GM12878 (cell line): ENCODE data around the gene RASGRP2. TPM values are rescaled to one million over a fixed set of nuclear protein-coding genes. Genes with fewer than 3 reads are reported as not detected.

Experiments
- ATAC-seq: fragments of 200-7000 bp; cut with Tn5 transposase; 3 replicates; pipeline ENCODE4 v1.9.1; 2020; ENCODE audit warnings: mild to moderate bottlenecking, moderate library complexity
- BruUV-seq: library from RNA; stranded (reverse); fragments of 400-500 nt; replicated peaks from 2 replicates; lab custom pipeline; 2021; lab: Mats Ljungman, UMichigan
- CTCF ChIA-PET: fragments of 300-600 bp; sonication (Branson Sonifier 250); formaldehyde crosslinking; extraction: SDS; loops from one replicate; lab custom pipeline; 2021; ENCODE audit warnings: inconsistent platforms; lab: Yijun Ruan, JAX
- POLR2A ChIA-PET: fragments of 350-600 bp; formaldehyde crosslinking; extraction: SDS; loops from one replicate; lab custom pipeline; 2021; ENCODE audit warnings: inconsistent platforms; lab: Charles Lee
- RAD21 ChIA-PET: fragments of 300-600 bp; sonication (Branson Sonifier 250); formaldehyde crosslinking; loops from one replicate; lab custom pipeline; 2023; ENCODE audit warnings: antibody characterized with exemption; ENCODE audit not compliant: unreplicated experiment; lab: Charles Lee
- SMC1A ChIA-PET: fragments of 300-600 bp; sonication (Branson Sonifier 250); formaldehyde crosslinking; loops from one replicate; lab custom pipeline; 2023; ENCODE audit not compliant: unreplicated experiment, uncharacterized antibody; lab: Charles Lee
- DNase-seq: peaks from one replicate; pipeline ENCODE4 v3.0.0-alpha.2; 2011; ENCODE audit warnings: low read depth, low spot score
- FAIRE-seq: peaks from 3 replicates; lab custom pipeline; 2011; peaks lifted over from hg19 to GRCh38; lab: Jason Lieb, UNC
- H2AFZ ChIP-seq: 2 replicates; pipeline ENCODE4 v1.6.0; 2011; ENCODE audit warnings: low read depth, low read length, control low read depth; ENCODE audit not compliant: control insufficient read depth
- H3K27ac ChIP-seq: 2 replicates; pipeline ENCODE4 v1.5.1; 2011; ENCODE audit warnings: control low read depth; ENCODE audit not compliant: control insufficient read depth, insufficient read depth
- H3K27me3 ChIP-seq, 2 experiments: replicated peaks in 1 of 2; 2 replicates each; pipeline versions ENCODE4 v1.6.0 to v1.6.1; 2011; ENCODE audit warnings: low read length in 1 of 2; ENCODE audit not compliant: control insufficient read depth in 2 of 2, insufficient read depth in 2 of 2
- H3K36me3 ChIP-seq, 2 experiments: 2 replicates each; pipeline ENCODE4 v1.5.1; 2011; ENCODE audit warnings: low read length in 1 of 2; ENCODE audit not compliant: control insufficient read depth in 2 of 2, insufficient read depth in 2 of 2
- H3K4me1 ChIP-seq: 2 replicates; pipeline ENCODE4 v1.6.1; 2011; ENCODE audit warnings: mild to moderate bottlenecking, low read length, moderate library complexity, mixed read lengths; ENCODE audit not compliant: control insufficient read depth, insufficient read depth
- H3K4me2 ChIP-seq: 2 replicates; pipeline ENCODE4 v1.6.0; 2011; ENCODE audit warnings: control low read depth; ENCODE audit not compliant: control insufficient read depth, insufficient read depth
- H3K4me3 ChIP-seq: fragments of 200-600 bp; sonication (generic); 2 replicates; pipeline ENCODE4 v1.5.1; 2016
- H3K79me2 ChIP-seq: 2 replicates; pipeline ENCODE4 v1.6.0; 2011; ENCODE audit warnings: low read length; ENCODE audit not compliant: control insufficient read depth, insufficient read depth
- H3K9ac ChIP-seq: 2 replicates; pipeline ENCODE4 v1.8.0; 2011; ENCODE audit warnings: low read length, control low read depth, mixed read lengths; ENCODE audit not compliant: control insufficient read depth, insufficient read depth
- H3K9me3 ChIP-seq: replicated peaks from 3 replicates; pipeline ENCODE4 v1.5.1; 2011; ENCODE audit warnings: mild to moderate bottlenecking, low read length; ENCODE audit not compliant: control insufficient read depth, insufficient read depth
- H4K20me1 ChIP-seq: 2 replicates; pipeline ENCODE4 v1.6.0; 2011; ENCODE audit not compliant: control insufficient read depth, insufficient read depth
- CEBPB ChIP-seq, 2 experiments: fragments of 150-350 bp in 1 of 2; IDR thresholded peaks; 2 replicates each; pipeline ENCODE4 v1.6.1; 2012 to 2014; ENCODE audit warnings: low read depth in 2 of 2, low read length in 2 of 2, borderline replicate concordance in 1 of 2, inconsistent platforms in 1 of 2
- CREM ChIP-seq: IDR thresholded peaks from 2 replicates; pipeline ENCODE4 v1.6.1; 2014; ENCODE audit warnings: antibody characterized with exemption, low read depth
- ELK1 ChIP-seq: IDR thresholded peaks from 2 replicates; pipeline ENCODE4 v1.6.1; 2012; ENCODE audit warnings: low read depth, low read length, improper control_type of control experiment
- NRF1 ChIP-seq: conservative IDR thresholded peaks from 2 replicates; pipeline ENCODE4 v1.6.1; 2011; ENCODE audit warnings: mild to moderate bottlenecking, low read depth, low read length, improper control_type of control experiment
- PAX5 ChIP-seq: IDR thresholded peaks from 2 replicates; pipeline ENCODE4 v1.6.1; 2011; ENCODE audit warnings: low read depth, low read length, borderline replicate concordance
- SPI1 ChIP-seq: IDR thresholded peaks from 2 replicates; pipeline ENCODE4 v1.6.1; 2011; ENCODE audit warnings: low read depth, mild to moderate bottlenecking, low read length, moderate library complexity, borderline replicate concordance; ENCODE audit not compliant: insufficient read depth
- TBL1XR1 ChIP-seq: IDR thresholded peaks from 2 replicates; pipeline ENCODE4 v1.6.1; 2012; ENCODE audit warnings: low read depth, low read length, improper control_type of control experiment
- ZBTB33 ChIP-seq: fragments of 450-650 bp; IDR thresholded peaks from 2 replicates; pipeline ENCODE4 v1.6.1; 2017; ENCODE audit warnings: mild to moderate bottlenecking
- ZBTB4 ChIP-seq: fragments of 450-650 bp; formaldehyde crosslinking; IDR thresholded peaks from 2 replicates; pipeline ENCODE4 v1.4.0; 2022; ENCODE audit warnings: mild to moderate bottlenecking, moderate library complexity
- ZZZ3 ChIP-seq: IDR thresholded peaks from 2 replicates; pipeline ENCODE4 v1.6.1; 2011; ENCODE audit warnings: low read depth; ENCODE audit not compliant: control insufficient read depth, insufficient read length
- WGBS: methylation state at CpG from one replicate; pipeline ENCODE4 v1.1.6; 2016; ENCODE audit warnings: low lambda C conversion rate; ENCODE audit not compliant: insufficient replicate concordance, insufficient coverage; ENCODE audit errors: missing lambda C conversion rate; 5-methylcytosine and 5-hydroxymethylcytosine counted together
- in situ Hi-C: fragments of 300-500 bp; cut with MboI; formaldehyde crosslinking; loops from 9 replicates; pipeline ENCODE4 v1.14.3; 2018; ENCODE audit warnings: mixed read lengths
- intact Hi-C: fragments of 100-400 bp; cut with micrococcal nuclease; formaldehyde crosslinking; loops from one replicate; pipeline ENCODE4 v1.14.2; 2022; ENCODE audit not compliant: unreplicated experiment
- polyA plus RNA-seq, 11 experiments: library from polyadenylated mRNA; depleted of rRNA in 4 of 11; unstranded in 6 of 11; stranded (reverse) in 5 of 11; fragments of >200 nt; fragmentation: Nextera tagmentation in 4 of 11; fragmentation: Illumina TruSeq in 1 of 11; extraction: Ambion mirVana in 4 of 11; extraction: Trizol in 1 of 11; gene quantifications; 1 replicate in 1 of 11; 2 replicates in 10 of 11; pipeline versions ENCODE4 v1.2.1 to v1.2.3, GENCODE V29; 2011 to 2016; ENCODE audit warnings: inconsistent platforms in 2 of 11, missing spikeins in 2 of 11, low read depth in 1 of 11
- total RNA-seq, 4 experiments: library from RNA; depleted of rRNA in 3 of 4; stranded (reverse); fragments of >200 nt in 3 of 4; fragmentation: Illumina TruSeq in 1 of 4; extraction: Trizol in 1 of 4; gene quantifications; 2 replicates each; pipeline versions ENCODE4 v1.2.1 to v1.2.3, GENCODE V29; 2013 to 2021

Gene RASGRP2
- total and polyA plus RNA-seq, 10 of the 15 experiments (the other 5 are each of a cell fraction or from before 2014, with no cell fraction given): 0.26 to 9.0 (median 5.4) TPM

- ATAC-seq: no peak
- DNase-seq: no peak
- H3K27me3 ChIP-seq: no peaks in the 10 kb centered on the region
- H2AFZ ChIP-seq: no peak overlapping the region
- in situ Hi-C loops: no loop called here
- no peaks in the 10 kb centered on the region for H3K9me3 ChIP-seq
- H3K36me3 ChIP-seq: no peaks in the 10 kb centered on the region
- no peak overlapping the region for H3K4me3 ChIP-seq
- H3K4me2 ChIP-seq: no peak overlapping the region
- FAIRE-seq: no peak
- H3K4me1 ChIP-seq: no peaks in the 10 kb centered on the region
- ChIA-PET SMC1A (no interaction called here), RAD21 (no interaction called here)
- no peak overlapping the region for H3K9ac ChIP-seq
- TF ChIP-seq TBL1XR1 (no peak), PAX5 (no peak), ZZZ3 (no peak), CEBPB (IDR thresholded peaks at IDR 0.05; ENCODE audit: borderline replicate concordance in 1 of 2, low read depth in 2 of 2, low read length in 2 of 2) (no peak), NRF1 (no peak), ZBTB33 (no peak), SPI1 (no peak), ZBTB4 (CRISPR knock-in tag) (no peak), ELK1 (no peak), CREM (no peak)
- TF ChIP-seq, all 136 proteins: peak for 0
- ChIA-PET CTCF (interaction anchor here (1.3 to 1.8 kb wide), 2 partner anchors 9 kb away, joined by 5 to 6 read pairs; partner anchors contain the start of gene PYGM), POLR2A (interaction anchor here (0.6 to 1.4 kb wide), 2 partner anchors 12 to 369 kb away, joined by 3 read pairs; no protein-coding TSS in a partner anchor)
- intact Hi-C loops: no loop called here
- no peak overlapping the region for H3K27ac ChIP-seq
- no peaks in the 10 kb centered on the region for H4K20me1 ChIP-seq
- BruUV-seq: no TSS peak
- WGBS: 68% methylated on average over 9 of the region's 9 CpGs
- no peaks in the 10 kb centered on the region for H3K79me2 ChIP-seq
Measured at GRCh38 chr11:64751136-64751535, 7.2 kb upstream of the RASGRP2 start.
